Neural cell (in vitro differentiated cells): ENCODE data around the gene PLXNA2. TPM values are rescaled to one million over a fixed set of nuclear protein-coding genes. Genes with fewer than 3 reads are reported as not detected.

Experiments
- H2AFZ ChIP-seq: fragments of 200-600, 300-800 bp; sonication (generic), shearing (Covaris generic); 2 replicates; pipeline ENCODE4 v1.6.0; 2014; ENCODE audit warnings: low read depth, mild to moderate bottlenecking, antibody characterized with exemption, low read length, moderate library complexity
- H3F3A ChIP-seq: fragments of 200-600 bp; shearing (Covaris generic); 2 replicates; pipeline ENCODE4 v1.6.1; 2016; ENCODE audit warnings: mild to moderate bottlenecking, moderate library complexity, mixed read lengths, antibody characterized with exemption, low read length; ENCODE audit not compliant: insufficient read depth, poor library complexity, severe bottlenecking
- H3K27ac ChIP-seq: fragments of 200-600, 300-800 bp; sonication (generic), shearing (Covaris generic); 2 replicates; pipeline ENCODE4 v1.5.1; 2014; ENCODE audit warnings: mild to moderate bottlenecking, low read length, moderate library complexity
- H3K27me3 ChIP-seq: fragments of 300-800, 200-600 bp; sonication (generic), shearing (Covaris generic); 2 replicates; pipeline ENCODE4 v1.6.0; 2014; ENCODE audit warnings: mild to moderate bottlenecking, low read depth, low read length, moderate library complexity; ENCODE audit not compliant: insufficient read depth
- H3K36me3 ChIP-seq: fragments of 300-800, 200-600 bp; sonication (generic), shearing (Covaris generic); 2 replicates; pipeline ENCODE4 v1.5.1; 2014; ENCODE audit warnings: mild to moderate bottlenecking, antibody characterized with exemption, low read length, moderate library complexity; ENCODE audit not compliant: insufficient read depth
- H3K4me2 ChIP-seq: fragments of 300-800, 200-600 bp; sonication (generic), shearing (Covaris generic); 2 replicates; pipeline ENCODE4 v1.6.0; 2014; ENCODE audit warnings: mild to moderate bottlenecking, low read length
- H3K4me3 ChIP-seq: fragments of 300-800, 200-600 bp; sonication (generic), shearing (Covaris generic); 2 replicates; pipeline ENCODE4 v1.5.1; 2014; ENCODE audit warnings: mild to moderate bottlenecking, low read length, moderate library complexity
- H3K79me2 ChIP-seq: fragments of 200-600 bp; shearing (Covaris generic); replicated peaks from 2 replicates; pipeline ENCODE4 v1.6.0; 2014; ENCODE audit warnings: mild to moderate bottlenecking, low read length, moderate library complexity; ENCODE audit not compliant: insufficient read depth
- H3K9ac ChIP-seq: fragments of 300-800, 200-600 bp; sonication (generic), shearing (Covaris generic); 2 replicates; pipeline ENCODE4 v1.6.1; 2016; ENCODE audit warnings: mild to moderate bottlenecking, low read length, mixed read lengths
- H3K9me2 ChIP-seq: fragments of 200-600 bp; shearing (Covaris generic); 2 replicates; pipeline ENCODE4 v1.6.1; 2016; ENCODE audit warnings: mild to moderate bottlenecking, low read length, mixed read lengths; ENCODE audit not compliant: insufficient read depth
- H3K9me3 ChIP-seq: fragments of 200-600, 300-800 bp; sonication (generic), shearing (Covaris generic); 2 replicates; pipeline ENCODE4 v1.6.1; 2016; ENCODE audit warnings: mild to moderate bottlenecking, mixed run types, low read length, moderate library complexity, mixed read lengths
- H4K20me1 ChIP-seq: fragments of 200-600 bp; shearing (Covaris generic); 2 replicates; pipeline ENCODE4 v1.6.1; 2016; ENCODE audit warnings: mild to moderate bottlenecking, mixed run types; ENCODE audit not compliant: insufficient read depth
- EP300 ChIP-seq: fragments of 450-650 bp; conservative IDR thresholded peaks from 2 replicates; pipeline ENCODE4 v1.6.1; 2014; ENCODE audit warnings: antibody characterized with exemption, mild to moderate bottlenecking, moderate library complexity; ENCODE audit not compliant: poor library complexity, severe bottlenecking
- EZH2 ChIP-seq: fragments of 200-600, 300-800 bp; shearing (Covaris generic), sonication (generic); IDR thresholded peaks from 2 replicates; pipeline ENCODE4 v1.6.1; 2014; ENCODE audit warnings: antibody characterized with exemption, low read length, borderline replicate concordance, mild to moderate bottlenecking; ENCODE audit not compliant: insufficient read depth, poor library complexity, severe bottlenecking
- MXI1 ChIP-seq: fragments of 450-650 bp; conservative IDR thresholded peaks from 2 replicates; pipeline ENCODE4 v1.6.1; 2014; ENCODE audit warnings: antibody characterized with exemption, mild to moderate bottlenecking; ENCODE audit not compliant: poor library complexity, severe bottlenecking
- POLR2AphosphoS5 ChIP-seq: IDR thresholded peaks from 2 replicates; pipeline ENCODE4 v1.6.1; 2012
- RAD21 ChIP-seq: fragments of 450-650 bp; conservative IDR thresholded peaks from 2 replicates; pipeline ENCODE4 v1.6.1; 2014; ENCODE audit warnings: antibody characterized with exemption, mild to moderate bottlenecking, moderate library complexity
- SMC3 ChIP-seq: fragments of 450-650 bp; conservative IDR thresholded peaks from 2 replicates; pipeline ENCODE4 v1.6.1; 2014; ENCODE audit warnings: antibody characterized with exemption, mild to moderate bottlenecking, moderate library complexity; ENCODE audit not compliant: poor library complexity
- TAF1 ChIP-seq: IDR thresholded peaks from 2 replicates; pipeline ENCODE4 v1.6.1; 2012; ENCODE audit warnings: low read depth
- polyA plus RNA-seq: library from polyadenylated mRNA; depleted of rRNA; stranded (reverse); fragments of >200 nt; gene quantifications from 2 replicates; pipeline ENCODE4 v1.2.3, GENCODE V29; 2014
- TF ChIP-seq, protein P1 (sequence below): fragments of 450-650 bp; IDR thresholded peaks from 2 replicates; pipeline ENCODE4 v1.5.1; 2014; ENCODE audit warnings: antibody characterized with exemption, mild to moderate bottlenecking, moderate library complexity; ENCODE audit not compliant: poor library complexity, severe bottlenecking
- TF ChIP-seq, protein P2 (sequence below): IDR thresholded peaks from 2 replicates; pipeline ENCODE4 v1.6.1; 2012; ENCODE audit warnings: borderline replicate concordance

PLXNA2 gene
- polyA plus RNA-seq, 1 donor from 2014 or later = 30.6 TPM

DNA sequence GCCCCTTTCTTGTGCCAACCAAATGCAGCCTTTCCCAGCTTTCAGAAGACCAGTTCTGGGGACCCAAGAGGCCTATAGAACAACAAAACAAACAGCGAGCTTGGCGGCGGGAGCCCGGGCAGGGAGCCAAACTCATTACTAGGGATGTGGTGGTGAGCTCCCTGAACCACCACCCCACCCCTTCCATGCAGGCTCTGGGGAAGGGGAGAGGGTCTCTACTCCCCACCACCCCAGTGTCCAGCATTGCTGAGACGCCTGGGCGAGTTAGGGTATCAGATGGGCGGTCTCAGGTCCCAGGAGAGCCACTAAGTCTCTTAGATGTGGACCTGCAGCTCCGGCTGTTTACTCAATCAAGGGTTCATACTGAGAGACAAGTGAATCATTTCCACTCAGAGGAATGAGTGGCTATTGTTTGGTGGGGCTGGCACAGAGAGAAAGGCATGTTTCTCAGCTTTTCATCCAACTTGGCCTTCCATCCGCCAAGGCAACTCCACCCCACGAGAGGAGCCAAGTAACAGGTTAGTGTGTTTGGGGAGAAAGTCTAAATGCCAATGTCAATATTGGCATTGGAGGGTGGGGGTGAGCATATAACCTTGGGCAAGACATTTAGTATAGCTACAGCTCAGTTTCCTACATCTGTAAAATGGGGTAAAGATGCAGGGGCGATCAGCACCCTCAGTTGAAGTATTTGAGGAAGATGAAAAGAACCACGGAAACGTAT is 40.9 kb downstream of the PLXNA2 start:
- Histone ChIP-seq H3K36me3 (peaks cover 16% of the 10 kb centered on the region), H3F3A (no peaks in the 10 kb centered on the region), H3K4me2 (no peak overlapping the region), H2AFZ (no peak overlapping the region), H3K9me3 (no peaks in the 10 kb centered on the region), H3K9ac (no peak overlapping the region), H3K27me3 (no peaks in the 10 kb centered on the region), H4K20me1 (peaks cover 4% of the 10 kb centered on the region), H3K27ac (no peak overlapping the region), H3K79me2 (no peaks in the 10 kb centered on the region), H3K9me2 (no peaks in the 10 kb centered on the region), H3K4me3 (no peak overlapping the region)
- TF ChIP-seq SMC3 = no peak
- TF ChIP-seq, protein P1, sequence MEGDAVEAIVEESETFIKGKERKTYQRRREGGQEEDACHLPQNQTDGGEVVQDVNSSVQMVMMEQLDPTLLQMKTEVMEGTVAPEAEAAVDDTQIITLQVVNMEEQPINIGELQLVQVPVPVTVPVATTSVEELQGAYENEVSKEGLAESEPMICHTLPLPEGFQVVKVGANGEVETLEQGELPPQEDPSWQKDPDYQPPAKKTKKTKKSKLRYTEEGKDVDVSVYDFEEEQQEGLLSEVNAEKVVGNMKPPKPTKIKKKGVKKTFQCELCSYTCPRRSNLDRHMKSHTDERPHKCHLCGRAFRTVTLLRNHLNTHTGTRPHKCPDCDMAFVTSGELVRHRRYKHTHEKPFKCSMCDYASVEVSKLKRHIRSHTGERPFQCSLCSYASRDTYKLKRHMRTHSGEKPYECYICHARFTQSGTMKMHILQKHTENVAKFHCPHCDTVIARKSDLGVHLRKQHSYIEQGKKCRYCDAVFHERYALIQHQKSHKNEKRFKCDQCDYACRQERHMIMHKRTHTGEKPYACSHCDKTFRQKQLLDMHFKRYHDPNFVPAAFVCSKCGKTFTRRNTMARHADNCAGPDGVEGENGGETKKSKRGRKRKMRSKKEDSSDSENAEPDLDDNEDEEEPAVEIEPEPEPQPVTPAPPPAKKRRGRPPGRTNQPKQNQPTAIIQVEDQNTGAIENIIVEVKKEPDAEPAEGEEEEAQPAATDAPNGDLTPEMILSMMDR = no peak
- no peak for TF ChIP-seq EZH2
- TF ChIP-seq, protein P2, sequence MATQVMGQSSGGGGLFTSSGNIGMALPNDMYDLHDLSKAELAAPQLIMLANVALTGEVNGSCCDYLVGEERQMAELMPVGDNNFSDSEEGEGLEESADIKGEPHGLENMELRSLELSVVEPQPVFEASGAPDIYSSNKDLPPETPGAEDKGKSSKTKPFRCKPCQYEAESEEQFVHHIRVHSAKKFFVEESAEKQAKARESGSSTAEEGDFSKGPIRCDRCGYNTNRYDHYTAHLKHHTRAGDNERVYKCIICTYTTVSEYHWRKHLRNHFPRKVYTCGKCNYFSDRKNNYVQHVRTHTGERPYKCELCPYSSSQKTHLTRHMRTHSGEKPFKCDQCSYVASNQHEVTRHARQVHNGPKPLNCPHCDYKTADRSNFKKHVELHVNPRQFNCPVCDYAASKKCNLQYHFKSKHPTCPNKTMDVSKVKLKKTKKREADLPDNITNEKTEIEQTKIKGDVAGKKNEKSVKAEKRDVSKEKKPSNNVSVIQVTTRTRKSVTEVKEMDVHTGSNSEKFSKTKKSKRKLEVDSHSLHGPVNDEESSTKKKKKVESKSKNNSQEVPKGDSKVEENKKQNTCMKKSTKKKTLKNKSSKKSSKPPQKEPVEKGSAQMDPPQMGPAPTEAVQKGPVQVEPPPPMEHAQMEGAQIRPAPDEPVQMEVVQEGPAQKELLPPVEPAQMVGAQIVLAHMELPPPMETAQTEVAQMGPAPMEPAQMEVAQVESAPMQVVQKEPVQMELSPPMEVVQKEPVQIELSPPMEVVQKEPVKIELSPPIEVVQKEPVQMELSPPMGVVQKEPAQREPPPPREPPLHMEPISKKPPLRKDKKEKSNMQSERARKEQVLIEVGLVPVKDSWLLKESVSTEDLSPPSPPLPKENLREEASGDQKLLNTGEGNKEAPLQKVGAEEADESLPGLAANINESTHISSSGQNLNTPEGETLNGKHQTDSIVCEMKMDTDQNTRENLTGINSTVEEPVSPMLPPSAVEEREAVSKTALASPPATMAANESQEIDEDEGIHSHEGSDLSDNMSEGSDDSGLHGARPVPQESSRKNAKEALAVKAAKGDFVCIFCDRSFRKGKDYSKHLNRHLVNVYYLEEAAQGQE = no peak
- TF ChIP-seq TAF1 = no peak
- no peak for TF ChIP-seq RAD21
- TF ChIP-seq POLR2AphosphoS5 = no peak
- no peak for TF ChIP-seq MXI1

DNA sequence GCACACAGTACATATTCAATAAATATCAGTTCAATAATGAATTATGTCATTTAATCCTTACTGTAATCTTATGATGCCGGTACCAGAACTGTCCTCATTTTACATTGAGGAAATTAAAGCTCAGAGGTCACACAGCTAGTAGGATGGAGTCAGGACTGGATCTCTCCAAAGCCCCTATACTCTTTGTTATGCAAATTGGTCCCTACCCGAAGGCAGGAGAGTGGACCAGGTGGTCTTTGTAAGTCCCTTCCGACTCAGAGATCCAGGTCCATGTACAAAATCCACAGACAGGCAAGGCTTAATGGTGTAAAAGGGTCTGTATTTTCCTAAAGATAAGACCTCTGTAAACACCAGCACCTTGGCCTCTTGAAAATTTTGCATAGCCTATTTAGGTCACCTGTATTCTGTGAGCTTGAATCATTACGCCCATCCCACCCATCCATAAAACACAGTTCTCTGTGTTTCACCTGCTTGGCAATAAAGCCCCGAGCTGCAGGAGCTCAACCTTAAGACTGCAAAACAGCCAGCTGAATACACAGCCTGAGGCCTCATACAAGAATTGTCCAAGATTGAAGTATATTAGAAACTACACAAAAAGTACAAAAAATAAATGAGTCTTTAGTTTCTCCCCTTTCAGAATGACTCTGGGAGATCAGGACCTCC is 41.7 kb downstream of the PLXNA2 start:
- Histone ChIP-seq H3K36me3 (peaks cover 8% of the 10 kb centered on the region), H3K79me2 (no peaks in the 10 kb centered on the region), H3K9me3 (no peaks in the 10 kb centered on the region), H3K9me2 (no peaks in the 10 kb centered on the region), H3K9ac (no peak overlapping the region), H3K27me3 (no peaks in the 10 kb centered on the region), H3K27ac (no peak overlapping the region), H3K4me2 (no peak overlapping the region), H2AFZ (no peak overlapping the region), H3F3A (no peaks in the 10 kb centered on the region), H4K20me1 (peaks cover 4% of the 10 kb centered on the region), H3K4me3 (no peak overlapping the region)
- no peak for TF ChIP-seq SMC3
- TF ChIP-seq, protein P2 = no peak
- TF ChIP-seq, protein P1 = no peak
- TF ChIP-seq TAF1 = no peak
- no peak for TF ChIP-seq EZH2
- TF ChIP-seq MXI1 = no peak
- TF ChIP-seq EP300 = no peak
- no peak for TF ChIP-seq POLR2AphosphoS5
- TF ChIP-seq RAD21 = no peak
